HG03442 (cell line): Measurements from ENCODE around the gene SPEF2.
A peak's percentile ranks its signal among the peaks of the same experiment; 100 is the strongest.
"Not testable (repeated sequence)": the region's sequence is repeated elsewhere in the genome, so short reads cannot be mapped to it uniquely, and the experiment has no call there.

Experiments used
- ATAC-seq: cut with Tn5 transposase; IDR thresholded peaks from one replicate; pipeline ENCODE4 v1.9.1; 2021; ENCODE audit warnings: mild to moderate bottlenecking, moderate library complexity; ENCODE audit not compliant: unreplicated experiment

SPEF2 gene

DNA sequence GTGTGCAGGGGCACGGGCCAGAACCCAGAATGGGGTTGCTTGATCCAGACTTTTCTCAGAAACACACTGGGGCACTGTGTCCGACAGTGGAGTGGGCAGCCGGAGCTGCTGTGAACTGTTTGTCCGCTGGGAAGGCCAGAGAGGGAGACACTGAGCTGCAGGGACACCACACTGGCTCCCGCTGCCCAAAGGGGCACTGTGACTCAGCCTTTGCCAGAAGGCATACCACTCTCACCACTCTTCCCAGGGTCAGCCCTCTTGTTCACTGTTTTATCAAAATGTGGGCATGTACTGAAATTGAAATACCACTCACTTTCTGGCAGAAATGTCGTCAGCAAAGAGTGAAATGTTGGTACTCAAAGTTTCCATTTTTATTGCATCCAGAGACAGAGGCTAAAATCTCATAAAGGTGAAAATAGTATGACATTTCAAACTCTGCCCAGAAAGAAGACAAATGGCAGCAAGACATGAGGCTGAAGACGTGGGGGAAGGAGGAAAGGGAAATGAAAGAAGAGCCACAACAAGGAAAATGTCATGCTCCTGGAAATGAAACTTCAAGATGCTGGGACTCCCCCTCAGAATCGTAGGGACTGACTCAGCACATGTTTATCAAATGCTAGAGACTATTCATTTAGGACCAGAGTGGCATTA, 234.5 kb downstream of the SPEF2 start:
- ATAC-seq: peak; percentile 66

DNA sequence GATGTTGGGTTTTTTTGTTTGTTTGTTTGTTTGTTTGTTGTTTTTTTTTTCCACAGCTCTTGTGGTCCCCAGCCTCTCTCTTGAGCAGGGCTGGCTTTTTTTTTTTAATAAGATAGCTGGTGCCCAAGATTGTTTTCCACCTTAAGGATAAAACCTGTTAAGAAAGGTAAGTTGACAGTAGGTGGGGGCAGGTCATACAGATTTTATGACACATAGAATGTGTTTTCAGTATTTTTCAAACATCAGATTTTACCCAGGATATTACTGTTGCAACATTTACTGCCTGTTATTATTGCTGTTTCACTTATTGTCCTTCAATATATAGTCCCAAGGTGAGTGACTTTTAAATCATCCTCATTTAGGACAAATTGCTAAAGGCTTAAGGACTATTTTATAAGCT, 235.1 kb downstream of the SPEF2 start:
- ATAC-seq: no peak

DNA sequence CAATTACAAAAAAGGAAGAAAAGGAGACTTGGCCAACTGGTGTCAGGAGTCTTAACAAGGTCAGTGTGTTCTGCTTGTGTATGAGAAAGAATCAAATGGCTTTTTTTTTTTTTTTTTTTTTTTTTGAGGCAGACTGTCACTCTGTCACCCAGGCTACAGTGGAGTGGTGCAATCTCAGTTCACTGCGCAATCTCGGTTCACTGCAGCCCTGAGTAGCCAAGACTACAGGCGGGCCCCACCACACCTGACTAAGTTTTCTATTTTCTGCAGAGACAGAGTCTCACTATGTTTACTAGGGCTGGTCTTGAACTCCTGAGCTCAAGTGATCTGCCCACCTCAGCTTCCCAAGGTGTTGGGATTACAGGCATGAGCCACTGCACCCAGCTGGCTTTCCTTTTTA, 236.0 kb downstream of the SPEF2 start:
- ATAC-seq: no peak

DNA sequence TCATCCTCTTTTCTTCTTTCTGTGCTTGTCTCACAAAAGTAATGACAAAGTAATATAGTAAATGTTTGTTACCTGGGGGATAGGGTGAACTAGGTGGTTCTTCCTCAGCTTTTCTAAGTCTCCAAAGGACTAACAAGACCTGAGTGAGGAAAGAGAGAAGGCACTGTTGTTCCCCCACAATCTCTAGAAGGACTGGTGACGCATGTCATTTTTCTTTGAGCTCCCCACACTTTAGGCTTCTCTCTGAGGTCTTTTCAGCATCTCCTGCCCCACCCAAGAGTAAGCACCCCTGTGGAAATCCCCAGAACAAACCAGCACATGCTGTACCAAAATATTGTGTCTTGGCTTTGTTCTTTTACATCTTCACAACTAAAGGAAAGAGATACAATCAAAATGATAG, 236.6 kb downstream of the SPEF2 start:
- ATAC-seq: no peak

DNA sequence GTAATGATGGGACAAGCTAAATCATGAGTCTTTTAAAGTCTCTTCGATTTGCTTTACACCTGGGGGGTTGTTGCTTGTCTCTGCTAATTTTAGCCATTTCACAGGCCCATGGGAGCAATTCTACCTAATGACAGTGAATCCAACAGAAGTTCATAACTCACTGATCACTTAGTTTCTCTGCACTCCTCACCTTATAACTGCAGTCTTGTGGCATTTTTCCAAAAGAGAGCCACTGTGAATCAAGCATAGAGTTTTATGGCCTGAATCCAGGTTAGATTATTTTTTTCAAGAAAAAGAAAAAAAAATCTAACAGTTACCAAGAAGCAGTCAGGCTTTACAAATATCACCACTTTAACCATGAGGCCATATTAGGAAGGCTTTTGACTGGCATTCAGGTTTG, 237.5 kb downstream of the SPEF2 start:
- no peak for ATAC-seq

DNA sequence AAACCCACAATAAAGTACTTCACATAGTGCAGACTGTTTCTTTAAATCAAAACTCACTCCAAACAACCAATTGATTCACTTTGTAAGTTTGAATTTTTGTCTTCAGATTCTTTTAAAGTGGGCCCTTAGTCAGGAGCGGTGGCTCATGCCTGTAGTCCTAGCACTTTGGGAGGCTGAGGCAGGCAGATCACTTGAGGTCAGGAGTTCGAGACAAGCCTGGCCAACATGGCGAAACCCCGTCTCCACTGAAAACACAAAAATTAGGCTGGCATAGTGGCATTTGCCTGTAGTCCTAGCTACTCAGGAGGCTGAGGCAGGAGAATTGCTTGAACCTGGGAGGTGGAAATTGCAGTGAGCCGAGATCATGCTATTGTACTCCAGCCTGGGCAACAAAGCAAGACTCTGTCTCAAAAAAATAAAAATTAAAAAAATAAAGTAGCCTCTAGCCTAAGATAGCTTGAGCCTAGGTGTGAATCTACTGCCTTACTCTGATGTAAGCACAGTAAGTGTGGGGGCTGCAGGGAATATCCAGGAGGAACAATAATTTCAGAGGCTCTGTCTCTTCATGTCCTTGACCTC, 238.6 kb downstream of the SPEF2 start:
- not testable (repeated sequence) for ATAC-seq

DNA sequence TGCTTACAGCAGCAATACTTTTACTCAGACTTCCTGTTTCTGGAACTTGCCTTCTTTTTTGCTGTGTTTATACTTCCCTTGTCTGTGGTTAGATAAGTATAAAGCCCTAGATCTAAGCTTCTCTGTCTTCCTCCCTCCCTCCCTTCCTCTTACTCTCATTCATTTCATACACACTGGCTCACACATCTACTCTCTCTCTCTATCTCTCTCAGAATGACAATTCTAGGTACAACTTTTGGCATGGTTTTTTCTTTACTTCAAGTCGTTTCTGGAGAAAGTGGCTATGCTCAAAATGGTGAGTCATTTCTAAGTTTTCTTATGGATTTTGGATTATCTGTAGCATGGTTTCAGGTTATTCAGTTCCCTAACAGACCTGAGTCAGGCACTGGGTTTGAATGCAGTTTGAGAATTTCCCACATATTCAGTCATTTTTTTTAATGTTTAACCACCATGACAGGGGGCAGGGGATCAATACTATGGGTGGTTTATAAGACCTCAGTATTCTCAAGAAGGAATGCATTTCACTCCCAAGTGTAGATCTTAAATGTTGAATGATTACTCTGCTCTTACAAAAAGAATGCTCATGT, 239.2 kb downstream of the SPEF2 start, which contains the start of gene IL7R:
Gene IL7R (plus strand): TSS at position 127 of the 587 bp plus-strand sequence. CDS start 87 bp downstream, at position 214.
- peak; percentile 35 for ATAC-seq

DNA sequence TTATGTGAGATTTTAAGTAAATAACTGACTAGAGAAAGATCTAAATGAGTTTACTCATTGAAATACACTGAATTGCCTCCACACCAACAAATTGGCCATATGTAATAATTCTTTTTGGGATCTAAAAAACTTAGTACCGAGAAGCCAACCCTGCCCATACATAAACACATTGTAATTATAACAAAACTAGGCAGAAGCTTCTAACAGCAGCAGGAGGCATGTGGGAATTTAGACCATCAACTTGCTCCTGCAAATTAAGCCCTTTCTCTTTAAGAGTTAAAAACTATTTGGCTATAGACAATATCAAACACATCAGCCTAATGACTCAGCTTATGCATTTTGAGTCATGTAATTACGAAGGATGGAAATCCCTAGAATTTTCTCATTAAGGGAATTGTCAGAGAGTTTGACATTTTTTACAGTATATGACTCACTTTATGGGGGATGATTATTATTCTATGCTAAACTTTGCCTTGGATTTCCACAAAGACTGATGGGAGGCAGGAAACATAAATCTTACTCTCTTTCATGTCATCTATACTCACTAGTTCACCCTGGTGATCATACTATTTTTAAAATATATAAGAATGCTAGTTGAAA, 240.0 kb downstream of the SPEF2 start:
- no peak for ATAC-seq

DNA sequence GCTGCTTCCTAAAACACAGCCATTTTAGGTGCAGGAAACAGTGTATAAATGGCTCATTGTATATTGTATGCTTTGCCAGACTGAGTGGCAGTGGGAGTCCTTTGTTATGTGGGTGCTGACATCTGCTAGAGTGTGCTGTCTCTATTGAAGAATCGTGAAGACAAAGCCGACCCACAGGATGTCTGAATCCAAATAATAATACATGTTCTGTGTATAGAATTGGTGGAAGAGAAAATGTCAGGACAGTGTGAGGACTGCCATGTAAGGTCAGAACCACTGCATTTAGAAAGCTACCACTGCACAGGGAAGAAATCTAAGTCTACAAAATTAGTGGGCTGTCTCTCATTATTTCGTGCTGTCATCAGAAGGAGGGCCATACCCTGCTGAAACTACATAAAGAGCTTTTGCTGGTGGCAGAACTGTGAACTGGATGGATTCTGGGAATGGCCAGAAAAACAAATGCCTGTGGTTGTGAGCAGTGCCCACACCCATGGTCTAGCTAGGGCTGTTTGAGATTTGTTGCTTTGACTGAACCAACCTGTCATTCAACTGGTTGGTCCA, 241.5 kb downstream of the SPEF2 start:
- no peak for ATAC-seq

DNA sequence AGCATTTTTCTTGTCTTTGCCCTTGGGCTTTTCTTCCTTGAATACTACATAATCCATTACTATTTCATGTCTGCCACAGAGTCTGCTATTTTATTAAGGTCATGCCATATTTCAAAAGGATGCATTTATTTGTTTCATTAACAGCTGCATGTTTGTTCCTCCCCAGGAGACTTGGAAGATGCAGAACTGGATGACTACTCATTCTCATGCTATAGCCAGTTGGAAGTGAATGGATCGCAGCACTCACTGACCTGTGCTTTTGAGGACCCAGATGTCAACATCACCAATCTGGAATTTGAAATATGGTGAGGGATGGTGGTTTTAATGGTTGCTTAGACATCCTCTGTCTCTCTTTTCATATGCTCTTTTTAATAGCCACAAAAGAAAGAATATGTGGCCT, 243.0 kb downstream of the SPEF2 start:
- no peak for ATAC-seq

DNA sequence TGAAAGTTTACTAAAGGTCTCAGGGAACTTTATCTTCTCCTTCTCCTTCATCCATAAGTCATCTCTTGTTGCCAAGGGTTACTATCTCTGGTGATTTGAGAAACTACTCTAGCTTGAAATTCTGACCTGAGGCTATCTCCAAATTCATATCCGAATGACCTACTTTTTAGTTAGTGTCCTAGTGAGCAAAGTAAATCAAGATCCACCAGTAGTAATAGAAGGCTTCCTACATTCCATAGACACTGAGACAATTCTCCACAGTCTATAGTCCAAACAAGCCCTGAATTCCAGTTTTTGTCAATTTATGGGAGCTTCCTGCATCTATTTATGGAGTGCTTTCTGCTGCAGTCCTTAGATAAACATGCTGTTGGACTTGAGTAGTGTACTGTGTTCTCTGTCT, 244.1 kb downstream of the SPEF2 start:
- ATAC-seq: no peak

DNA sequence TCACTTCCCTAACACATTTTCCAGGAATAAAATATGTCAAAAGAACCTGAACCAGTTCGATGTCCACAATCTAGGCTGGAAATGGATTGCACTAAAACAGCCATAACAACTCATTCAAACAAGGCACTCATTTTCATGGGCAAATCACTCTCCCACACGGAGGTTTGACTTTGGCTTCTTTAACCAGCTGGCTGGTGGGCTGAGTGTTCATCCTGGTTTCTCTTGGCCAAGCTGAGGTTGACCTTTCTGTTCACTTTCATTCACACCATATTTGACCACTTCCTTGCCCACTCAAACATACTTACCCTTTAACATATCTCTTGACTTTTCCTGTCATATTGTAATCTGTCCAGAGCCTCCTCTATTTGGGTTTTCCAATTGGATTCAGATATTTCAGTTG, 244.5 kb downstream of the SPEF2 start:
- no peak for ATAC-seq

DNA sequence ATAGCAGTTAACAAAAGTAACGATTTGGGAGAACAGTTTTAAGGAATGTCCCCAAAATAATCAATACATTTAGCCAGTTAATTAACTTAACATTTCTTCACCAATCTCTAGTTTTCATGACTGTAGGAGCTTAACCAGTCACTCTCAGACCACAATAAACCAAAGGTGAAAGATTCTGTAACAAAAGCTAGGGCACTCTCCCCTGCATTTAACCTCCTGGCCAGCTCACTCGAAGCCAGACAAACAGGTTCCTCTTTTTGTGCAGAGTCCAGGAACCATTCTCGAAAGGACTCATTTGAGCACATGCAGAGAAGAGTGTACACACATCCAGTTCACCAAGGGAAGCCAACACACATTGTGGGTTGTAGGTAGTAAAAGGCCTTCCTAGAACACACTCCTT, 245.5 kb downstream of the SPEF2 start:
- peak; percentile 58 for ATAC-seq
